ENCODE data around the gene MARVELD1. TPM values are rescaled to one million over a fixed set of nuclear protein-coding genes. Genes with fewer than 3 reads are reported as not detected.

Gene MARVELD1
- polyA plus RNA-seq, 1 experiment: 79.4 TPM

GRCh38 chr10:97717627-97718026, 4.1 kb downstream of the MARVELD1 start:
- Histone ChIP-seq H3K36me3 (ENCODE audit: control insufficient read depth, insufficient read depth, low read length) (peaks cover 8% of the 10 kb centered on the region), H3K4me3 (ENCODE audit: low read depth, low read length) (no peak overlapping the region), H3K27me3 (ENCODE audit: control insufficient read depth, insufficient read depth, low read length) (no peaks in the 10 kb centered on the region)
- ChIA-PET POLR2A (interaction anchor here (0.6 to 0.9 kb wide), 3 partner anchors 30 to 110 kb away, joined by 3 read pairs; partner anchors contain the start of gene AVPI1), CTCF (interaction anchor here (1.1 to 20.3 kb wide), 5 partner anchors 12 to 41 kb away, joined by 3 to 517 read pairs (median 10); partner anchors contain the start of gene ZFYVE27)
- DNase-seq (ENCODE audit: low read depth): no peak
- TF ChIP-seq CTCF (IDR thresholded peaks at IDR 0.05; ENCODE audit: insufficient read depth, low read depth, low read length): no peak

GRCh38 chr10:97718178-97718577, 4.6 kb downstream of the MARVELD1 start:
- no peak overlapping the region for H3K4me3 ChIP-seq (ENCODE audit: low read depth, low read length)
- H3K27me3 ChIP-seq (ENCODE audit: control insufficient read depth, insufficient read depth, low read length): no peaks in the 10 kb centered on the region
- CTCF ChIA-PET: interaction anchor here (1.1 to 20.3 kb wide), 5 partner anchors 11 to 42 kb away, joined by 3 to 517 read pairs (median 9); partner anchors contain the start of gene ZFYVE27
- no peak for TF ChIP-seq CTCF (IDR thresholded peaks at IDR 0.05; ENCODE audit: insufficient read depth, low read depth, low read length)
- DNase-seq (ENCODE audit: low read depth): no peak
- POLR2A ChIA-PET: interaction anchor here (0.6 kb wide), 2 partner anchors 40 to 110 kb away, joined by 3 read pairs; no protein-coding TSS in a partner anchor
- H3K36me3 ChIP-seq (ENCODE audit: control insufficient read depth, insufficient read depth, low read length): peaks cover 8% of the 10 kb centered on the region

- H3K27me3 ChIP-seq (ENCODE audit: control insufficient read depth, insufficient read depth, low read length): no peaks in the 10 kb centered on the region
- ChIA-PET CTCF (interaction anchor here (0.6 to 20.3 kb wide), 6 partner anchors 11 to 42 kb away, joined by 3 to 517 read pairs (median 7); partner anchors contain the start of gene ZFYVE27), POLR2A (no interaction called here)
- H3K36me3 ChIP-seq (ENCODE audit: control insufficient read depth, insufficient read depth, low read length): peaks cover 8% of the 10 kb centered on the region
- DNase-seq (ENCODE audit: low read depth): no peak
- no peak for TF ChIP-seq CTCF (IDR thresholded peaks at IDR 0.05; ENCODE audit: insufficient read depth, low read depth, low read length)
- H3K4me3 ChIP-seq (ENCODE audit: low read depth, low read length): no peak overlapping the region
Observed at GRCh38 chr10:97718659-97719142, 5.2 kb downstream of the MARVELD1 start.

- CTCF ChIA-PET: interaction anchor here (0.6 to 20.3 kb wide), 5 partner anchors 10 to 479 kb away, joined by 4 to 517 read pairs (median 9); partner anchors contain the start of gene ZFYVE27
Observed at GRCh38 chr10:97719602-97720001, 6.1 kb downstream of the MARVELD1 start.

More at GRCh38 chr10:97719602-97720001, 6.1 kb downstream of the MARVELD1 start:
- H3K36me3 ChIP-seq (ENCODE audit: control insufficient read depth, insufficient read depth, low read length): peaks cover 8% of the 10 kb centered on the region
- no peak for DNase-seq (ENCODE audit: low read depth)
- no peaks in the 10 kb centered on the region for H3K27me3 ChIP-seq (ENCODE audit: control insufficient read depth, insufficient read depth, low read length)
- TF ChIP-seq CTCF (IDR thresholded peaks at IDR 0.05; ENCODE audit: insufficient read depth, low read depth, low read length): no peak
- no peak overlapping the region for H3K4me3 ChIP-seq (ENCODE audit: low read depth, low read length)
- POLR2A ChIA-PET: no interaction called here

Measured in BJ (cell line).